MM.1S (cell line): ENCODE measurements around the gene C3orf70.

Experiments used
- EZH2 ChIP-seq: fragments of 300-600 bp; sonication (generic); optimal IDR thresholded peaks from 2 replicates; pipeline ENCODE3; 2017; ENCODE audit warnings: low read depth, mild to moderate bottlenecking, antibody characterized with exemption, low read length, mixed read lengths
- EZH2phosphoT487 ChIP-seq: fragments of 300-600 bp; sonication (generic); IDR thresholded peaks from 2 replicates; pipeline ENCODE4 v1.6.1; 2018; ENCODE audit warnings: antibody characterized with exemption, low read length
- TF ChIP-seq, protein P1 (sequence below): fragments of 300-600 bp; sonication (generic); IDR thresholded peaks from 2 replicates; pipeline ENCODE4 v1.5.1; 2016; ENCODE audit warnings: antibody characterized with exemption, low read length, mixed read lengths

DNA sequence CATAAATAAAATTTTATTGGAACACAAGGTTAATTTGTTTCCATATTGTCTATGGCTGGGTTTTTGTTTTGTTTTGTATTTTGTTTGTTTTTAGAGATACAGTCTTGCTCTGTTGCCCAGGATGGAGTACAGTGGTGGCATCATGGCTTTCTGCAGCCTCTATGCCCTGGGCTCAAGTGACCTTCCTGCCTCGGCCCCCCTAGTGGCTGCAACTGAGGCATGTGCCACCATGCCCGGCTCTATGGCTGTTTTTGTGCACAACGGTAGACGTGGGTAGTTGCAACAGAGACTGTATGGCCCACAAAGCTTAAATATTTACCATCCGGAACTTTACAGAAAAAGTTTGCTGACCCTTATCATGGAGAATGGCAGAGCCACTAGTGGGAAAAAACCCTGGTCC lies 46.8 kb upstream of the C3orf70 start:
- TF ChIP-seq, protein P1, sequence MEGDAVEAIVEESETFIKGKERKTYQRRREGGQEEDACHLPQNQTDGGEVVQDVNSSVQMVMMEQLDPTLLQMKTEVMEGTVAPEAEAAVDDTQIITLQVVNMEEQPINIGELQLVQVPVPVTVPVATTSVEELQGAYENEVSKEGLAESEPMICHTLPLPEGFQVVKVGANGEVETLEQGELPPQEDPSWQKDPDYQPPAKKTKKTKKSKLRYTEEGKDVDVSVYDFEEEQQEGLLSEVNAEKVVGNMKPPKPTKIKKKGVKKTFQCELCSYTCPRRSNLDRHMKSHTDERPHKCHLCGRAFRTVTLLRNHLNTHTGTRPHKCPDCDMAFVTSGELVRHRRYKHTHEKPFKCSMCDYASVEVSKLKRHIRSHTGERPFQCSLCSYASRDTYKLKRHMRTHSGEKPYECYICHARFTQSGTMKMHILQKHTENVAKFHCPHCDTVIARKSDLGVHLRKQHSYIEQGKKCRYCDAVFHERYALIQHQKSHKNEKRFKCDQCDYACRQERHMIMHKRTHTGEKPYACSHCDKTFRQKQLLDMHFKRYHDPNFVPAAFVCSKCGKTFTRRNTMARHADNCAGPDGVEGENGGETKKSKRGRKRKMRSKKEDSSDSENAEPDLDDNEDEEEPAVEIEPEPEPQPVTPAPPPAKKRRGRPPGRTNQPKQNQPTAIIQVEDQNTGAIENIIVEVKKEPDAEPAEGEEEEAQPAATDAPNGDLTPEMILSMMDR: no peak; the same call in 1 of the 2 replicates
- no peak for TF ChIP-seq EZH2phosphoT487
- TF ChIP-seq EZH2: no peak
